GM19397 (cell line): ENCODE measurements around the gene OCSTAMP.

Experiments
- ATAC-seq: cut with Tn5 transposase; IDR thresholded peaks from one replicate; pipeline ENCODE4 v1.9.1; 2021; ENCODE audit warnings: mild to moderate bottlenecking, moderate library complexity; ENCODE audit not compliant: unreplicated experiment

Gene OCSTAMP

GRCh38 chr20:46554828-46555227, 4.4 kb upstream of the OCSTAMP start:
- ATAC-seq = no peak

- no peak for ATAC-seq
Measured at GRCh38 chr20:46553926-46554325, 3.5 kb upstream of the OCSTAMP start.

DNA sequence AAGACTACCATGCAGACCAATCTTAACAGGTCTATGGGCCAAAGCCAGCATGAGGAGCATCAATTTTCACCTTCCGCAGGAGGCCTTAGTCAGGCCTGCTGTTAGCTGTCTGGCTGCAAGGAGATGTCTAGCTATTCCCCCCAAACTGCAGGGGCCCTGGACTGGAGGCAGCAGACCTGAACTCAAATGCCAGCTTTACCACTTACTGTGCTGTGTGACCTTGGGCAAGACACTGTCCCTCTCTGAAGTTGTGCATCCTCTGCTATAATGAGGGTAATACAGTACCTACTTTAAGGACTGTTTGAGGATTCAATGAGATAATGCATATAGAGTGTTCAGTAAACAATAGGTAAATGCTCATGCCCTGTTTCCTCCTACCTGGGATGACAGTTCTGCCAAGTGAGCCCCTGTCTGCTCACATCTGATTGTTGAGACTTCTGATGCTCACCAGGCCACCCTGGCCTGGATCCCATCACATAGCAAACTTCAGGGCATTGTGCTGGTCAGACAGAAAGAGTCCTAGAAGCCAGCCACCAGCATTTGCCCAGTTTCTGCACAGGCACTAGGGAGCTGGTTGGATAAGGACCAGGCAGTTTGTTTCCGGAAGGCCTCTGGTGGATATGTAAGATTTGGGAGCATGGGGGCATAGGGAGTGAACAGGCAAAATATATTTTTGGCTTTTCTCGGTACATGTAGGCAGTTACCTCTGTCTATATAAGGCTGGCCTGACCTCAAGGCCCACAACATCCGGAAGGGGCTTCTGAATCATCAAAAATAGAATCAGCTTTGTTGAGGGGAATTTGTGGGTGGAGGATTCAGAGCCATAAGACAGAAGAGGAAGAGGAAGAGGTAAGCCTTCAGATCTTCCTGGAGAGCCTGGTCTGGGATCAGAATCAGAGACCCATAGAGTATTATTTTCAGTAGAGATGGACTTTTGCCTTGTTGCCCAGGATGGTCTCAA, 2.3 kb upstream of the OCSTAMP start:
- peak; percentile 71 for ATAC-seq

GRCh38 chr20:46551522-46552381, 1.3 kb upstream of the OCSTAMP start:
- no peak for ATAC-seq

DNA sequence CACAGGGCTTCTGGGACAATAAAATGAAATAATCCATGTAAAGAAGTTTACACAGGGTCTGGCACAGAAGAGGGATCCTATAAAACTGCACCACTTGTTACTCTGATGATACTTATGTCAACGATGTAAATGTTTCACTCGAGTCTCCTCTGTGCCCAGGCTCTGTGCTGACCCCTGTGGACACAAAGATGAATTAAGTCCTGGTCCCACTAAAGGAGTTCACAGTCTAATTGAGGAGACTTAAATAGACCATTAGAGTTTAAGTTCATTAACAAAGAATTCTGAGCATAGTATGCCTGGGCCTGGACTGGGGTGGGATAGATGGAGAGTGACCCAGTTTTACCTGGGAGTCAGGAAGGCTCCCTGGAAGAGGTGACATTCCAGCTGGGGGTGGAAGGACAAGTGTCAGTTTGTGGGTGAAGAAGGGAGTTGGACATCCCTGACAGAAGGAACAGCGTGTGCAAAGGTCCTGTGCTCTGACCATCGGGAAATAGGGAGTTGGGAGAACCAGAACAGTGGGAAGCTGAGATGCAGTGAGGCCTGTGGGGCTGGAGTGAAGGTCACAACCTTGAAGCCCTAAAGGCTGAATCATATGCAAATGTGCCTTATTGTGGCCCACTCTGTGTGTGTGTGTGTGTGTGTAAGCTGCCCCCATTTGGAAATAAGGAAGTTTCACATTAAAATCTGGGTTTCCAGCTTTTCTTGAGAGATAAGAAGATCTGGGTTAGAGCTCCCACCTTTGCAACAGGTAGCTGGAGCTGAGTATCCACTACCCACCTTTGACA, 1.1 kb downstream of the OCSTAMP start:
- no peak for ATAC-seq

GRCh38 chr20:46548688-46549087, 1.8 kb downstream of the OCSTAMP start:
- ATAC-seq = no peak

GRCh38 chr20:46547995-46548394, 2.5 kb downstream of the OCSTAMP start:
- ATAC-seq = no peak

GRCh38 chr20:46546936-46547335, 3.5 kb downstream of the OCSTAMP start:
- no peak for ATAC-seq

DNA sequence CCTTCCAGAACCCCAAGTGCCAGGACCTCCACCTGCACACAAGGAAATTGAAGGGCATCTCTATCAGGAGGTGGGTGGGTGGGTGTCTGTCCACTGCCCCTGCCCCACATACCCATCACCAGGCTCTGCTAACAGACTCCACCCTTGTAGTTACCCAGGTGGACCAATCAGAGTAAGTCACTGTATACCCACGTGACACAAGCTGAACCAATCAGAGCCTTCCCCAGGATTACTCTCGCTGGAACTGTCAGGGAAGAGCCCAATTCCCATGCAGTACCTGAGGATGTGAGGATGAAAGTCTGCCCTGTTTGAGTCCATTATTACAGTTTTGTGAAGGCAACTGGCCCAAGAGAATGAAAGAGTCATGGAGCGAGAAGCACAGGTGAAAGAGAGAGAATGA, 4.2 kb downstream of the OCSTAMP start:
- no peak for ATAC-seq

- no peak for ATAC-seq
Measured at GRCh38 chr20:46545827-46546138, 4.7 kb downstream of the OCSTAMP start.

DNA sequence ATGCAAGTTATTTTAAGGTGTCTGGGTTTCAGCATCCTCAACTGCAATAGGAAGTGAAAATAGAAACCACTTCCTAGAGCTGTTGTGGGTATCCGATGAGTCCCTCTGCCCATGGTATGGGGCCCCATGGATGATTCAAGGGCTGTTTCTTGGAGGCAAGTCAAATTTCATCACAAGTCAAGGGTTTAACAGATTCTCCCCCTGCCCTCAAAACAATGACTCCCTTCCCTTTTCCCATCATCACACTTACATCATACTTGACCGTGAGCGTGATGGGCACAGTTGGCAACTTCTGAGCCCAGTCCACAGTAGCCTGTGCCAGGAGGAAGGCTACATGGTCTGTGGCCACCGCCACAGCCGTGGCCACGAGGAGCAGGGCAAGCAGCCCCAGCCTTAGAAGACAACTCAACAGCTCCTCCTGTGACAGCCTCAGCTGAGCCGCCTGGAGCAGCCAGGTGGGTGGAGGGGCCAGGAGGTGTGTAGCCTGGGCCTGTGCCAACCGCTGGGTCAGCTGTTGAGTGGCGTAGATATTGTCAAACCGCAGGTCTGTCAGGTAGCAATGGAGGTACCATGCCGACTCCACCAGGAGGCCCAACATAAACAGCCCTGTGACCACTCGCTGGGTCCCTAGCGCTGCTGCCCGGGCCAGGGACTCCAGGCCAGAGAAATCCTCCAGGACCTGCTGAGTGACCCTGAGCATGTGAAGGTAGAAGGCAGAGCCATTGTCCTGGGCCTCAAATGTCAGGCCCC, 5.2 kb downstream of the OCSTAMP start:
- no peak for ATAC-seq

- no peak for ATAC-seq
Measured at GRCh38 chr20:46544576-46544975, 5.9 kb downstream of the OCSTAMP start.

GRCh38 chr20:46543959-46544358, 6.5 kb downstream of the OCSTAMP start:
- ATAC-seq = no peak

- ATAC-seq = no peak
Measured at GRCh38 chr20:46543033-46543432, 7.4 kb downstream of the OCSTAMP start.

GRCh38 chr20:46541229-46541935, 9.1 kb downstream of the OCSTAMP start:
- ATAC-seq = no peak

- ATAC-seq = no peak
Measured at GRCh38 chr20:46539113-46539512, 11.3 kb downstream of the OCSTAMP start.

- ATAC-seq = no peak
Measured at GRCh38 chr20:46530640-46531039, 19.8 kb downstream of the OCSTAMP start.

GRCh38 chr20:46523696-46524328, 26.6 kb downstream of the OCSTAMP start:
- ATAC-seq = no peak

- no peak for ATAC-seq
Measured at GRCh38 chr20:46523108-46523507, 27.3 kb downstream of the OCSTAMP start.
